GM18499 (cell line): Measurements from ENCODE around the gene CCDC159.
"Not testable (repeated sequence)": the region's sequence is repeated elsewhere in the genome, so short reads cannot be mapped to it uniquely, and the experiment has no call there.

Experiments used
- ATAC-seq: cut with Tn5 transposase; IDR thresholded peaks from one replicate; pipeline ENCODE4 v1.9.1; 2021; ENCODE audit warnings: moderate number of reproducible peaks; ENCODE audit not compliant: insufficient read depth, unreplicated experiment

Gene CCDC159

GRCh38 chr19:11364296-11364904 lies 18.1 kb downstream of the CCDC159 start:
- no peak for ATAC-seq

GRCh38 chr19:11364935-11365334 lies 18.6 kb downstream of the CCDC159 start:
- no peak for ATAC-seq

- ATAC-seq: no peak
Observed at GRCh38 chr19:11365557-11366117, 19.3 kb downstream of the CCDC159 start.

- no peak for ATAC-seq
Observed at GRCh38 chr19:11367528-11367927, 21.2 kb downstream of the CCDC159 start.

GRCh38 chr19:11370744-11371143 lies 24.4 kb downstream of the CCDC159 start:
- ATAC-seq: no peak

- no peak for ATAC-seq
Observed at GRCh38 chr19:11373166-11373884, 27.0 kb downstream of the CCDC159 start.

GRCh38 chr19:11373885-11374432 lies 27.6 kb downstream of the CCDC159 start:
- ATAC-seq: no peak

- peak; percentile 66 for ATAC-seq
Observed at GRCh38 chr19:11374433-11375142, 28.3 kb downstream of the CCDC159 start, which contains the start of gene SWSAP1. Gene SWSAP1, plus strand, starts transcription at chr19:11374666. Its CDS starts 15 bp downstream, at chr19:11374681.

GRCh38 chr19:11375143-11375948 lies 29.0 kb downstream of the CCDC159 start:
- ATAC-seq: no peak

GRCh38 chr19:11377237-11377636 lies 30.9 kb downstream of the CCDC159 start:
- ATAC-seq: no peak

GRCh38 chr19:11377756-11378155 lies 31.4 kb downstream of the CCDC159 start:
- ATAC-seq: no peak

- ATAC-seq: no peak
Observed at GRCh38 chr19:11378319-11379189, 32.2 kb downstream of the CCDC159 start.

- not testable (repeated sequence) for ATAC-seq
Observed at GRCh38 chr19:11379269-11379845, 33.0 kb downstream of the CCDC159 start.

GRCh38 chr19:11379857-11380350 lies 33.6 kb downstream of the CCDC159 start:
- no peak for ATAC-seq

GRCh38 chr19:11380653-11381537 lies 34.6 kb downstream of the CCDC159 start:
- ATAC-seq: peak; percentile 45

GRCh38 chr19:11382898-11383705 lies 36.8 kb downstream of the CCDC159 start:
- ATAC-seq: no peak

GRCh38 chr19:11383706-11384048 lies 37.4 kb downstream of the CCDC159 start:
- no peak for ATAC-seq
